Posterior cingulate gyrus (tissue), 11 donors: Measurements from ENCODE around the gene KCNIP4.
"Not testable (repeated sequence)": the region's sequence is repeated elsewhere in the genome, so short reads cannot be mapped to it uniquely, and the experiment has no call there.

Experiments used
- DNase-seq, 10 donors: peaks; one replicate each; pipeline versions ENCODE4 v3.0.0 to v3.0.0-alpha.2; 2020 to 2021; ENCODE audit warnings: mixed read lengths in 3 of 10
- intact Hi-C: fragments of 100-400 bp; cut with DNase I; formaldehyde crosslinking; loops from one replicate; pipeline ENCODE4 v1.15.1; 2023

The KCNIP4 gene

GRCh38 chr4:21410372-21410771 is 538.2 kb downstream of the KCNIP4 start:
- intact Hi-C loops = no loop called here
- DNase-seq = no peak

GRCh38 chr4:21387683-21388082 is 560.9 kb downstream of the KCNIP4 start:
- no peak for DNase-seq
- intact Hi-C loops = no loop called here

- intact Hi-C loops = no loop called here
- DNase-seq = no peak
Measured at GRCh38 chr4:21386166-21386780, 562.3 kb downstream of the KCNIP4 start.

GRCh38 chr4:21385706-21386105 is 562.9 kb downstream of the KCNIP4 start:
- intact Hi-C loops = no loop called here
- DNase-seq = no peak

- DNase-seq = no peak
- intact Hi-C loops = no loop called here
Measured at GRCh38 chr4:21384609-21385008, 564.0 kb downstream of the KCNIP4 start.

- intact Hi-C loops = no loop called here
- DNase-seq = peak in 1 of 10 donors; percentile 20
Measured at GRCh38 chr4:21380861-21381260, 567.7 kb downstream of the KCNIP4 start.

- intact Hi-C loops = no loop called here
- DNase-seq = no peak
Measured at GRCh38 chr4:21377046-21377445, 571.5 kb downstream of the KCNIP4 start.

- intact Hi-C loops = no loop called here
- DNase-seq = no peak
Measured at GRCh38 chr4:21376176-21376575, 572.4 kb downstream of the KCNIP4 start.

GRCh38 chr4:21374641-21375368 is 573.8 kb downstream of the KCNIP4 start:
- intact Hi-C loops = no loop called here
- DNase-seq = no peak

- no peak for DNase-seq
- intact Hi-C loops = no loop called here
Measured at GRCh38 chr4:21367567-21367966, 581.0 kb downstream of the KCNIP4 start.

GRCh38 chr4:21366840-21367239 is 581.7 kb downstream of the KCNIP4 start:
- intact Hi-C loops = no loop called here

GRCh38 chr4:21366312-21366711 is 582.3 kb downstream of the KCNIP4 start:
- no peak for DNase-seq
- intact Hi-C loops = no loop called here

More at GRCh38 chr4:21366840-21367239, 581.7 kb downstream of the KCNIP4 start:
- DNase-seq = no peak

GRCh38 chr4:21363701-21364100 is 584.9 kb downstream of the KCNIP4 start:
- intact Hi-C loops = no loop called here
- DNase-seq = no peak

- DNase-seq = peak in 2 of 10 donors; percentile 35 to 76
- intact Hi-C loops = not testable (repeated sequence)
Measured at GRCh38 chr4:21352354-21352753, 596.2 kb downstream of the KCNIP4 start.

GRCh38 chr4:21347142-21347541 is 601.4 kb downstream of the KCNIP4 start:
- intact Hi-C loops = no loop called here
- peak in 1 of 10 donors; percentile 48 for DNase-seq

- intact Hi-C loops = no loop called here
- peak in 1 of 10 donors; percentile 36 for DNase-seq
Measured at GRCh38 chr4:21327976-21328700, 620.4 kb downstream of the KCNIP4 start.

- intact Hi-C loops = no loop called here
- no peak for DNase-seq
Measured at GRCh38 chr4:21320034-21320433, 628.5 kb downstream of the KCNIP4 start.

GRCh38 chr4:21307709-21308108 is 640.9 kb downstream of the KCNIP4 start:
- DNase-seq = no peak
- intact Hi-C loops = no loop called here

- no peak for DNase-seq
Measured at GRCh38 chr4:21304540-21304887, 644.1 kb downstream of the KCNIP4 start.

GRCh38 chr4:21290562-21290961 is 658.0 kb downstream of the KCNIP4 start:
- intact Hi-C loops = no loop called here
- no peak for DNase-seq

More at GRCh38 chr4:21304540-21304887, 644.1 kb downstream of the KCNIP4 start:
- intact Hi-C loops = no loop called here

GRCh38 chr4:21276046-21276445 is 672.5 kb downstream of the KCNIP4 start:
- no peak for DNase-seq
- intact Hi-C loops = no loop called here
